ENCODE results near the gene LINS1. TPM values are rescaled to one million over a fixed set of nuclear protein-coding genes. Genes with fewer than 3 reads are reported as not detected.

The LINS1 gene
- total RNA-seq, 1 experiment from 2014 or later = 25.2 TPM

GRCh38 chr15:100598655-100599054 is 3.3 kb downstream of the LINS1 start:
- TF ChIP-seq CTCF (IDR thresholded peaks at IDR 0.05; ENCODE audit: unreplicated experiment) = no peak
- no peaks in the 10 kb centered on the region for H3K36me3 Mint-ChIP-seq (ENCODE audit: insufficient read depth, unreplicated experiment)
- intact Hi-C loops (cut with micrococcal nuclease; ENCODE audit: unreplicated experiment) = no loop called here

GRCh38 chr15:100597862-100598261 is 4.1 kb downstream of the LINS1 start:
- no peak overlapping the region for H3K27ac Mint-ChIP-seq (ENCODE audit: unreplicated experiment)
- no peak overlapping the region for H3K4me3 Mint-ChIP-seq (ENCODE audit: low read depth, unreplicated experiment)
- CTCF ChIA-PET = no interaction called here
- peaks cover 18% of the 10 kb centered on the region for H3K4me1 Mint-ChIP-seq (ENCODE audit: low read depth, unreplicated experiment)
- H3K9me3 Mint-ChIP-seq (ENCODE audit: low read depth, unreplicated experiment) = no peaks in the 10 kb centered on the region
- TF ChIP-seq CTCF (IDR thresholded peaks at IDR 0.05; ENCODE audit: unreplicated experiment) = no peak
- no peaks in the 10 kb centered on the region for H3K27me3 Mint-ChIP-seq (ENCODE audit: unreplicated experiment)
- DNase-seq = no peak
- no peaks in the 10 kb centered on the region for H3K36me3 Mint-ChIP-seq (ENCODE audit: insufficient read depth, unreplicated experiment)
- BruUV-seq (replicated peaks) = no TSS peak
- intact Hi-C loops (cut with micrococcal nuclease; ENCODE audit: unreplicated experiment) = no loop called here

More at GRCh38 chr15:100598655-100599054, 3.3 kb downstream of the LINS1 start:
- peaks cover 24% of the 10 kb centered on the region for H3K4me1 Mint-ChIP-seq (ENCODE audit: low read depth, unreplicated experiment)
- CTCF ChIA-PET = no interaction called here
- H3K27ac Mint-ChIP-seq (ENCODE audit: unreplicated experiment) = no peak overlapping the region
- no TSS peak for BruUV-seq (replicated peaks)
- DNase-seq = no peak
- no peaks in the 10 kb centered on the region for H3K9me3 Mint-ChIP-seq (ENCODE audit: low read depth, unreplicated experiment)
- no peak overlapping the region for H3K4me3 Mint-ChIP-seq (ENCODE audit: low read depth, unreplicated experiment)
- H3K27me3 Mint-ChIP-seq (ENCODE audit: unreplicated experiment) = no peaks in the 10 kb centered on the region

GRCh38 chr15:100596792-100597191 is 5.2 kb downstream of the LINS1 start:
- intact Hi-C loops (cut with micrococcal nuclease; ENCODE audit: unreplicated experiment) = no loop called here
- Mint-ChIP-seq H3K27ac (ENCODE audit: unreplicated experiment) (no peak overlapping the region), H3K36me3 (ENCODE audit: insufficient read depth, unreplicated experiment) (no peaks in the 10 kb centered on the region), H3K27me3 (ENCODE audit: unreplicated experiment) (no peaks in the 10 kb centered on the region), H3K9me3 (ENCODE audit: low read depth, unreplicated experiment) (peaks cover 3% of the 10 kb centered on the region), H3K4me3 (ENCODE audit: low read depth, unreplicated experiment) (no peak overlapping the region), H3K4me1 (ENCODE audit: low read depth, unreplicated experiment) (peaks cover 18% of the 10 kb centered on the region)
- CTCF ChIA-PET = no interaction called here
- no peak for DNase-seq
- TF ChIP-seq CTCF (IDR thresholded peaks at IDR 0.05; ENCODE audit: unreplicated experiment) = no peak
- no TSS peak for BruUV-seq (replicated peaks)

- TF ChIP-seq CTCF (IDR thresholded peaks at IDR 0.05; ENCODE audit: unreplicated experiment) = no peak
- intact Hi-C loops (cut with micrococcal nuclease; ENCODE audit: unreplicated experiment) = no loop called here
- DNase-seq = no peak
- no TSS peak for BruUV-seq (replicated peaks)
- Mint-ChIP-seq H3K9me3 (ENCODE audit: low read depth, unreplicated experiment) (peaks cover 3% of the 10 kb centered on the region), H3K4me1 (ENCODE audit: low read depth, unreplicated experiment) (peaks cover 18% of the 10 kb centered on the region), H3K36me3 (ENCODE audit: insufficient read depth, unreplicated experiment) (no peaks in the 10 kb centered on the region), H3K27me3 (ENCODE audit: unreplicated experiment) (no peaks in the 10 kb centered on the region), H3K27ac (ENCODE audit: unreplicated experiment) (no peak overlapping the region), H3K4me3 (ENCODE audit: low read depth, unreplicated experiment) (no peak overlapping the region)
- CTCF ChIA-PET = no interaction called here
Observed at GRCh38 chr15:100595964-100596363, 6.0 kb downstream of the LINS1 start.
